HS-5 (cell line): ENCODE data around the gene PCDHB9.
"Not testable (repeated sequence)": the region's sequence is repeated elsewhere in the genome, so short reads cannot be mapped to it uniquely, and the experiment has no call there.

Source experiments
- DNase-seq: peaks from one replicate; pipeline ENCODE4 v3.0.0-alpha.2; 2012; ENCODE audit warnings: low read depth

Gene PCDHB9

GRCh38 chr5:141186897-141187512 lies at the start of gene PCDHB9:
Gene PCDHB9, plus strand, starts transcription at chr5:141187161. Its CDS starts 158 bp downstream, at chr5:141187319.
- no peak for DNase-seq

GRCh38 chr5:141137346-141137745 lies 49.6 kb upstream of the PCDHB9 start:
- DNase-seq: not testable (repeated sequence)

DNA sequence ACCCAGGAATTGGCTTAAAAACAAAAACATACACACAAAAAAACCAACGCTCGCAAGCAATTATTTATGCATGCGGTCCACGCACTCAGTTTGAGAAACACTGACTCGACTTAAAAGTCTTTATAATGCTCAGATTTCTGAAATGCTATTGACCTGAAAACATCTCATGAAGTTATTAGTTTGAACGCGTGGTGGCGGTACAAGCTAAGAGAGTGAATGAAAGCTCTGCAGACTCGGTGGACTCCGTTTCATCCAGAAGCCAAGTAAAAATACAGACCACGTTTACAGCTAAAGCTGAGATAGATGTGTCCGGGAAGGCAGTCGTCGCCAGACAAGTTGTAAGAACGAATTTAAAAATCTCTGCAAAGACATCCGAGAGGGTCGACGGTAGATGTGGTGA lies 37.1 kb upstream of the PCDHB9 start, which contains the start of gene PCDHB6:
PCDHB6 (plus strand) TSS at position 246 of the 400 bp plus-strand sequence. CDS start 201 bp downstream, outside the sequence.
- peak; percentile 23 for DNase-seq

DNA sequence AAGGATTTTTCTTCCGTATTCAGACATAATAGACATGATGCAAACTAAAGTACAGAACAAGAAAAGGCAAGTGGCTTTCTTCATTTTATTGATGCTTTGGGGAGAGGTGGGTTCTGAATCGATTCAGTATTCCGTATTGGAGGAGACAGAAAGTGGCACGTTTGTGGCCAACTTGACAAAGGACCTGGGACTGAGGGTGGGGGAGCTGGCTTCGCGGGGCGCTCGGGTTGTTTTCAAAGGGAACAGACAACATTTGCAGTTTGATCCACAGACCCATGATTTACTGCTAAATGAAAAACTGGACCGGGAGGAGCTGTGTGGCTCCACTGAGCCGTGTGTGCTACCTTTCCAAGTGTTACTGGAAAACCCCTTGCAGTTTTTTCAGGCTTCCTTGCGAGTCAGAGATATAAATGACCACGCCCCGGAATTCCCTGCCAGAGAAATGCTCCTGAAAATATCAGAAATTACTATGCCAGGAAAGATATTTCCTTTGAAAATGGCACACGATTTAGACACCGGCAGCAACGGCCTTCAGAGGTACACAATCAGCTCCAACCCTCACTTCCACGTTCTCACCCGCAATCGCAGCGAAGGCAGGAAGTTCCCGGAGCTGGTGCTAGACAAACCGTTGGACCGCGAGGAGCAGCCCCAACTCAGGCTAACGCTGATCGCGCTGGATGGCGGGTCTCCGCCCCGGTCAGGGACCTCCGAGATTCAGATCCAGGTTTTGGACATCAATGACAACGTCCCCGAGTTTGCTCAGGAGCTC lies 36.6 kb upstream of the PCDHB9 start:
- no peak for DNase-seq

- no peak for DNase-seq
Observed at GRCh38 chr5:141150993-141151325, 36.0 kb upstream of the PCDHB9 start.

DNA sequence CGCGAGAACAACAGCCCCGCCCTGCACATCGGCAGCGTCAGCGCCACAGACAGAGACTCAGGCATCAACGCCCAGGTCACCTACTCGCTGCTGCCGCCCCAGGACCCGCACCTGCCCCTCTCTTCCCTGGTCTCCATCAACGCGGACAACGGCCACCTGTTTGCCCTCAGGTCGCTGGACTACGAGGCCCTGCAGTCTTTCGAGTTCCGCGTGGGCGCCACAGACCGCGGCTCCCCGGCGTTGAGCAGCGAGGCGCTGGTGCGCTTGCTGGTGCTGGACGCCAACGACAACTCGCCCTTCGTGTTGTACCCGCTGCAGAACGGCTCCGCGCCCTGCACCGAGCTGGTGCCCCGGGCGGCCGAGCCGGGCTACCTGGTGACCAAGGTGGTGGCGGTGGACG lies 35.3 kb upstream of the PCDHB9 start:
- not testable (repeated sequence) for DNase-seq

GRCh38 chr5:141152096-141152495 lies 34.9 kb upstream of the PCDHB9 start:
- DNase-seq: not testable (repeated sequence)

GRCh38 chr5:141155540-141156374 lies 31.2 kb upstream of the PCDHB9 start:
- DNase-seq: no peak

GRCh38 chr5:141157356-141157755 lies 29.6 kb upstream of the PCDHB9 start:
- not testable (repeated sequence) for DNase-seq

GRCh38 chr5:141157901-141158300 lies 29.1 kb upstream of the PCDHB9 start:
- DNase-seq: not testable (repeated sequence)

DNA sequence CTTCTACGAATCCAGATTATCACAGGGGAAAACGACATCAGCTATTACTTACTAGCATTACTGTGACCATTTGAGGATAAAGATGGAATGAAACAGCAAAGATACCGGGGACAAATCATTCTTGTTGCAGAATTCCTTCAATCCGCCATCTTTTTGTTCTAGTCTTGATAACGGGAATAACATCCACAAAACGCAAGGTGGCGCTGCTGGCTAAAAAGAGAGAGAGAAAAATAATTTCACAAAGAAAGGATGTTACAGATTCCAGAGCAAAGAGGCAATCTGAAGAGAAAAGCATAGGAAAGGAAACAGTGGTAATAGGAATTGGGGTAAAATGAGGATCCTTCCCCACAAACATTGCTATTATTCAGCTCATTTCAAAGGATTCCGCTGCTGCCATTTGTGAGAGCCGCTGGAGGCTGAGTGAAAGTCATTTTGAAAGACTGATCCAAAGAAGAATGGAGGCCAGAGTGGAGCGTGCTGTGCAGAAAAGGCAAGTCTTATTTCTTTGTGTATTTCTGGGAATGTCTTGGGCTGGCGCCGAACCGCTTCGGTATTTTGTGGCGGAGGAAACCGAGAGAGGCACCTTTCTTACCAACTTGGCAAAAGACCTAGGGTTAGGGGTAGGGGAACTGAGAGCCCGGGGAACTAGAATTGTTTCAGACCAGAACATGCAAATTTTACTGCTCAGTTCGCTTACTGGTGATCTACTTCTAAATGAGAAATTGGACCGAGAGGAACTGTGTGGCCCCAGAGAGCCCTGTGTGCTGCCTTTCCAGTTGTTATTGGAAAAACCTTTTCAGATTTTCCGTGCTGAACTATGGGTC lies 14.4 kb upstream of the PCDHB9 start, which contains the start of gene PCDHB7:
PCDHB7 (plus strand) TSS at position 264 of the 824 bp plus-strand sequence; CDS start at position 456, 192 bp downstream.
- DNase-seq: no peak

DNA sequence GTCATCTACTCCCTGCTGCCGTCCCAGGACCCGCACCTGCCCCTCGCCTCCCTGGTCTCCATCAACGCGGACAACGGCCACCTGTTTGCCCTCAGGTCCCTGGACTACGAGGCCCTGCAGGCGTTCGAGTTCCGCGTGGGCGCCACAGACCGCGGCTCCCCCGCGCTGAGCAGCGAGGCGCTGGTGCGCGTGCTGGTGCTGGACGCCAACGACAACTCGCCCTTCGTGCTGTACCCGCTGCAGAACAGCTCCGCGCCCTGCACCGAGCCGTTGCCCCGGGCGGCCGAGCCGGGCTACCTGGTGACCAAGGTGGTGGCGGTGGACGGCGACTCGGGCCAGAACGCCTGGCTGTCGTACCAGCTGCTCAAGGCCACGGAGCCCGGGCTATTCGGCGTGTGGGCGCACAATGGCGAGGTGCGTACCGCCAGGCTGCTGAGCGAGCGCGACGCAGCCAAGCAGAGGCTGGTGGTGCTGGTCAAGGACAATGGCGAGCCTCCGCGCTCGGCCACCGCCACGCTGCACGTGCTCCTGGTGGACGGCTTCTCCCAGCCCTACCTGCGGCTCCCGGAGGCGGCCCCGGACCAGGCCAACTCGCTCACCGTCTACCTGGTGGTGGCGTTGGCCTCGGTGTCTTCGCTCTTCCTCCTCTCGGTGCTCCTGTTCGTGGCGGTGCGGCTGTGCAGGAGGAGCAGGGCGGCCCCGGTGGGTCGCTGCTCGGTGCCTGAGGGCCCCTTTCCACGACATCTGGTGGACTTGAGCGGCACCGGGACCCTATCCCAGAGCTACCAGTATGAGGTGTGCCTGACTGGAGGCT lies 12.5 kb upstream of the PCDHB9 start:
- DNase-seq: not testable (repeated sequence)

GRCh38 chr5:141175933-141176332 lies 11.0 kb upstream of the PCDHB9 start:
- no peak for DNase-seq

- not testable (repeated sequence) for DNase-seq
Observed at GRCh38 chr5:141177577-141178191, 9.3 kb upstream of the PCDHB9 start, which contains the start of gene PCDHB8. Gene PCDHB8, plus strand, starts transcription at chr5:141177790. Its CDS starts 245 bp downstream, at chr5:141178035.

- DNase-seq: not testable (repeated sequence)
Observed at GRCh38 chr5:141179371-141179770, 7.6 kb upstream of the PCDHB9 start.

DNA sequence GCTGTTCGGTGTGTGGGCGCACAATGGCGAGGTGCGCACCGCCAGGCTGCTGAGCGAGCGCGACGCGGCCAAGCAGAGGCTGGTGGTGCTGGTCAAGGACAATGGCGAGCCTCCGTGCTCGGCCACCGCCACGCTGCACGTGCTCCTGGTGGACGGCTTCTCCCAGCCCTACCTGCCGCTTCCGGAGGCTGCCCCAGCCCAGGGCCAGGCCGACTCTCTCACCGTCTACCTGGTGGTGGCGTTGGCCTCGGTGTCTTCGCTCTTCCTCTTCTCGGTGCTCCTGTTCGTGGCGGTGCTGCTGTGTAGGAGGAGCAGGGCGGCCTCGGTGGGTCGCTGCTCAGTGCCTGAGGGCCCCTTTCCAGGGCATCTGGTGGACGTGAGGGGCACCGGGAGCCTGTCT lies 7.1 kb upstream of the PCDHB9 start:
- DNase-seq: not testable (repeated sequence)

GRCh38 chr5:141180313-141180712 lies 6.6 kb upstream of the PCDHB9 start:
- no peak for DNase-seq

- no peak for DNase-seq
Observed at GRCh38 chr5:141182248-141182647, 4.7 kb upstream of the PCDHB9 start, which contains the start of gene PCDHB16. Gene PCDHB16, plus strand, starts transcription at chr5:141182387. Its CDS starts 173 bp downstream, at chr5:141182560.

DNA sequence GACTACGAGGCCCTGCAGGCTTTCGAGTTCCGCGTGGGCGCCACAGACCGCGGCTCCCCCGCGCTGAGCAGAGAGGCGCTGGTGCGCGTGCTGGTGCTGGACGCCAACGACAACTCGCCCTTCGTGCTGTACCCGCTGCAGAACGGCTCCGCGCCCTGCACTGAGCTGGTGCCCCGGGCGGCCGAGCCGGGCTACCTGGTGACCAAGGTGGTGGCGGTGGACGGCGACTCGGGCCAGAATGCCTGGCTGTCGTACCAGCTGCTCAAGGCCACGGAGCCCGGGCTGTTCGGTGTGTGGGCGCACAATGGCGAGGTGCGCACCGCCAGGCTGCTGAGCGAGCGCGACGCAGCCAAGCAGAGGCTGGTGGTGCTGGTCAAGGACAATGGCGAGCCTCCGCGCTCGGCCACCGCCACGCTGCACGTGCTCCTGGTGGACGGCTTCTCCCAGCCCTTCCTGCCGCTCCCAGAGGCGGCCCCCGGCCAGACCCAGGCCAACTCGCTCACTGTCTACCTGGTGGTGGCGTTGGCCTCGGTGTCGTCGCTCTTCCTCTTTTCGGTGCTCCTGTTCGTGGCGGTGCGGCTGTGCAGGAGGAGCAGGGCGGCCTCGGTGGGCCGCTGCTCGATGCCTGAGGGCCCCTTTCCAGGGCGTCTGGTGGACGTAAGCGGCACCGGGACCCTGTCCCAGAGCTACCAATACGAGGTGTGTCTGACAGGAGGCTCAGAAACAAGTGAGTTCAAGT lies 2.7 kb upstream of the PCDHB9 start:
- DNase-seq: not testable (repeated sequence)
